Upper lobe of right lung (tissue), 1 donor: Measurements from ENCODE around the gene BRI3BP. TPM values are rescaled to one million over a fixed set of nuclear protein-coding genes. Genes with fewer than 3 reads are reported as not detected.

ENCODE experiments used
- ATAC-seq: fragments of 200-7000 bp; cut with Tn5 transposase; one replicate; pipeline ENCODE4 v1.9.1; 2020; ENCODE audit warnings: mild to moderate bottlenecking, moderate library complexity
- DNase-seq: peaks from one replicate; pipeline ENCODE4 v3.0.0-alpha.2; 2020
- H3K27ac ChIP-seq: fragments of 200-600 bp; one replicate; pipeline ENCODE4 v1.8.0; 2022
- H3K27me3 ChIP-seq: fragments of 200-600 bp; one replicate; pipeline ENCODE4 v1.8.0; 2022; ENCODE audit warnings: mild to moderate bottlenecking
- H3K36me3 ChIP-seq: fragments of 200-600 bp; one replicate; pipeline ENCODE4 v1.8.0; 2022
- H3K4me1 ChIP-seq: fragments of 200-600 bp; one replicate; pipeline ENCODE4 v1.8.0; 2022
- H3K4me3 ChIP-seq: fragments of 200-600 bp; one replicate; pipeline ENCODE4 v1.8.0; 2022; ENCODE audit warnings: mild to moderate bottlenecking
- H3K9me3 ChIP-seq: fragments of 200-600 bp; one replicate; pipeline ENCODE4 v1.8.0; 2022
- intact Hi-C: fragments of 100-400 bp; cut with DNase I; formaldehyde crosslinking; loops from one replicate; pipeline ENCODE4 v1.11.0; 2022
- total RNA-seq: library from RNA; stranded (reverse); fragmentation: NEBNext Ultra II Directional; extraction: Animal tissue kit (Norgen Biotek cat#: 25700); gene quantifications from one replicate; pipeline ENCODE4 v1.2.1, GENCODE V29; 2021
- TF ChIP-seq, protein P1 (sequence below): fragments of 200-600 bp; IDR thresholded peaks from one replicate; pipeline ENCODE4 v1.8.0; 2022; ENCODE audit warnings: antibody characterized with exemption
- donor health status: DM: no; HTN: yes; CAD: no; lungs with severe emphysema.

The BRI3BP gene
- total RNA-seq, 1 donor from 2014 or later, result 8.2 TPM

DNA sequence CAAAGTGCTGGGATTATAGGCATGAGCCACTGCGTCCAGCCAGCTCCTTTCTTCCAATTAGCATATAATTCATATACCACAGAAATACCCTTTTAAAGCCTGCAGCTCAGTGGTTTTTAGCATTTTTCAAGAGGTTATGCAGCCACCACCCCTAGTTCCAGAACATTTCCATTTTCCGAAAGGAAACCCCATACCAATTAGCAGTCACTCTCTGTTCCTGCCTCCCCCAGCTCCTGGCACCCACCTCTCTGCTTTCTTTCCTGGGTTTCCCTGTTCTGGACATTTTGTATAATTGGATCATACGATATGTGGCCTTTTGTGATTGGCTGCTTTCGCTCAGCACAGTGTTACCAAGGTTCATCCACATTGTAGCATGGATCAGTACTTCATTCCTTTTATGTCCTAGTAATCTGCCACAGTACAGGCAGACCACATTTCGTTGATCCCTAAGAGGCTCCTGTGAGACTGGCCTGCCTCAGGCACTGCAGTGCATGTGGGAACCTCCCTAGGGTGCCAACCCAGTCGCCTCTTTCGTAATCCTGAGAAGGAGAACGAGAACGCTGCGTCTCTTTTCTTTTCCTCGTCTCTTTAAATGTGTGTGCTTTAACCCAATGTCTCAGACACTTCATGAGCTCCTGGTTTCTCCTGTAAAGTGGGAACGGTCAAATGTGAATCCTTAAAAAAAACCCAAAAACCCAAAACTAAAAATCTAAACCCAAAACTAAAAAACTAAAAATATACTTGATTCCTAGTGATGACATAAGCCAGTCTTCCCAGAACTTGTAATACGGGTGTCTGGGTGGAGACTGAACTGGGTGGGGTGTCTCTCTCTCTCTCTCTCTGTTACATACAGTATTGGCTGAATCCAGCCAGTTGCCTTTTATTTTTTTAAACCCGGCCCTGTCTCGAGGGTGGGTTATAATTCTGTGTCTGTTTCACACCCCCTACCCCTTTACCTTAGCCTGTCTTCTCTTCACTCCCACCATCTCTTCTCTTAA, 86.5 kb downstream of the BRI3BP start:
- intact Hi-C loops, result no loop called here
- peak; percentile 67 for DNase-seq
- H3K36me3 ChIP-seq, result peaks cover 17% of the 10 kb centered on the region

More for the DNA sequence above, 86.5 kb downstream of the BRI3BP start:
- no peaks in the 10 kb centered on the region for H3K27me3 ChIP-seq
- no peak overlapping the region for H3K27ac ChIP-seq
- TF ChIP-seq, protein P1, sequence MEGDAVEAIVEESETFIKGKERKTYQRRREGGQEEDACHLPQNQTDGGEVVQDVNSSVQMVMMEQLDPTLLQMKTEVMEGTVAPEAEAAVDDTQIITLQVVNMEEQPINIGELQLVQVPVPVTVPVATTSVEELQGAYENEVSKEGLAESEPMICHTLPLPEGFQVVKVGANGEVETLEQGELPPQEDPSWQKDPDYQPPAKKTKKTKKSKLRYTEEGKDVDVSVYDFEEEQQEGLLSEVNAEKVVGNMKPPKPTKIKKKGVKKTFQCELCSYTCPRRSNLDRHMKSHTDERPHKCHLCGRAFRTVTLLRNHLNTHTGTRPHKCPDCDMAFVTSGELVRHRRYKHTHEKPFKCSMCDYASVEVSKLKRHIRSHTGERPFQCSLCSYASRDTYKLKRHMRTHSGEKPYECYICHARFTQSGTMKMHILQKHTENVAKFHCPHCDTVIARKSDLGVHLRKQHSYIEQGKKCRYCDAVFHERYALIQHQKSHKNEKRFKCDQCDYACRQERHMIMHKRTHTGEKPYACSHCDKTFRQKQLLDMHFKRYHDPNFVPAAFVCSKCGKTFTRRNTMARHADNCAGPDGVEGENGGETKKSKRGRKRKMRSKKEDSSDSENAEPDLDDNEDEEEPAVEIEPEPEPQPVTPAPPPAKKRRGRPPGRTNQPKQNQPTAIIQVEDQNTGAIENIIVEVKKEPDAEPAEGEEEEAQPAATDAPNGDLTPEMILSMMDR, result no peak
- H3K4me1 ChIP-seq, result no peaks in the 10 kb centered on the region
- peak; percentile 92 for ATAC-seq
- H3K4me3 ChIP-seq, result no peak overlapping the region
- H3K9me3 ChIP-seq, result no peaks in the 10 kb centered on the region

Other genes with a start within 250 kb of the BRI3BP start
- 35.3 TPM for gene SCARB1, start 129.8 kb upstream of the BRI3BP start, total RNA-seq
- gene UBC, start 79.0 kb upstream of the BRI3BP start, total RNA-seq, result 1,107 TPM
- 14.6 TPM for gene DHX37, start 4.5 kb upstream of the BRI3BP start, total RNA-seq
- 31.3 TPM for gene AACS, start 71.8 kb downstream of the BRI3BP start, total RNA-seq
- gene TMEM132B, start 192.7 kb downstream of the BRI3BP start, total RNA-seq, result 0.93 TPM